ENCODE results near the gene F10.
"Not testable (repeated sequence)": the region's sequence is repeated elsewhere in the genome, so short reads cannot be mapped to it uniquely, and the experiment has no call there.

The F10 gene
- 0 to 0.06 (median 0) reads per million in 9 experiments for total RNA-seq

- Mint-ChIP-seq H3K27me3 (peaks cover 30 to 67% of the 10 kb centered on the region in 2 donors), H3K4me3 (no peak within 1 kb of the TSS), H3K4me1 (ENCODE audit: low read depth in 2 of 2) (peaks cover 0 to 1% of the 10 kb centered on the region in 2 donors), H3K9me3 (no peaks in the 10 kb centered on the region), H3K27ac (peak within 1 kb of the TSS in 1 of 2 donors; percentile 69), H3K36me3 (ENCODE audit: insufficient read depth) (peaks cover 4% of the 10 kb centered on the region)
- ATAC-seq (replicated peaks): no peak
- DNase-seq: no peak
Measured at GRCh38 chr13:113122550-113123225, at the start of gene F10. Gene F10, plus strand, starts transcription at chr13:113122799. Its CDS starts 57 bp downstream, at chr13:113122856.

GRCh38 chr13:113073942-113074341, 48.7 kb upstream of the F10 start:
- H3K36me3 Mint-ChIP-seq (ENCODE audit: insufficient read depth): peaks cover 5% of the 10 kb centered on the region
- H3K4me1 Mint-ChIP-seq (ENCODE audit: low read depth in 2 of 2): no peaks in the 10 kb centered on the region
- DNase-seq: no peak
- no peak overlapping the region for H3K4me3 Mint-ChIP-seq
- H3K27me3 Mint-ChIP-seq: no peaks in the 10 kb centered on the region
- ATAC-seq (replicated peaks): no peak
- H3K9me3 Mint-ChIP-seq: no peaks in the 10 kb centered on the region
- H3K27ac Mint-ChIP-seq: no peak overlapping the region

- ATAC-seq (replicated peaks) (no peak), DNase-seq (no peak)
- H3K4me1 Mint-ChIP-seq (ENCODE audit: low read depth in 2 of 2): no peaks in the 10 kb centered on the region
- H3K9me3 Mint-ChIP-seq: no peaks in the 10 kb centered on the region
- no peaks in the 10 kb centered on the region for H3K27me3 Mint-ChIP-seq
- no peak overlapping the region for H3K4me3 Mint-ChIP-seq
- peaks cover 5% of the 10 kb centered on the region for H3K36me3 Mint-ChIP-seq (ENCODE audit: insufficient read depth)
- no peak overlapping the region for H3K27ac Mint-ChIP-seq
Measured at GRCh38 chr13:113074401-113074800, 48.2 kb upstream of the F10 start.

GRCh38 chr13:113074876-113075275, 47.7 kb upstream of the F10 start:
- no peak for DNase-seq
- H3K27me3 Mint-ChIP-seq: no peaks in the 10 kb centered on the region
- ATAC-seq (replicated peaks): no peak
- H3K27ac Mint-ChIP-seq: no peak overlapping the region
- H3K4me3 Mint-ChIP-seq: no peak overlapping the region
- H3K9me3 Mint-ChIP-seq: no peaks in the 10 kb centered on the region
- peaks cover 5% of the 10 kb centered on the region for H3K36me3 Mint-ChIP-seq (ENCODE audit: insufficient read depth)
- no peaks in the 10 kb centered on the region for H3K4me1 Mint-ChIP-seq (ENCODE audit: low read depth in 2 of 2)

- Mint-ChIP-seq H3K9me3 (no peaks in the 10 kb centered on the region), H3K36me3 (ENCODE audit: insufficient read depth) (peaks cover 5% of the 10 kb centered on the region), H3K27me3 (no peaks in the 10 kb centered on the region), H3K27ac (no peak overlapping the region), H3K4me1 (ENCODE audit: low read depth in 2 of 2) (no peaks in the 10 kb centered on the region), H3K4me3 (no peak overlapping the region)
- ATAC-seq (replicated peaks) (no peak), DNase-seq (no peak)
Measured at GRCh38 chr13:113075711-113076110, 46.9 kb upstream of the F10 start.

GRCh38 chr13:113076681-113077401, 45.8 kb upstream of the F10 start:
- Mint-ChIP-seq H3K4me3 (no peak overlapping the region), H3K27me3 (no peaks in the 10 kb centered on the region), H3K4me1 (ENCODE audit: low read depth in 2 of 2) (no peaks in the 10 kb centered on the region), H3K36me3 (ENCODE audit: insufficient read depth) (peaks cover 5% of the 10 kb centered on the region), H3K27ac (no peak overlapping the region), H3K9me3 (no peaks in the 10 kb centered on the region)
- DNase-seq (no peak), ATAC-seq (replicated peaks) (no peak)

- no peak for DNase-seq
- ATAC-seq (replicated peaks): no peak
- Mint-ChIP-seq H3K27me3 (no peaks in the 10 kb centered on the region), H3K36me3 (ENCODE audit: insufficient read depth) (peaks cover 5% of the 10 kb centered on the region), H3K9me3 (no peaks in the 10 kb centered on the region), H3K4me1 (ENCODE audit: low read depth in 2 of 2) (no peaks in the 10 kb centered on the region), H3K4me3 (no peak overlapping the region), H3K27ac (no peak overlapping the region)
Measured at GRCh38 chr13:113077566-113077952, 45.0 kb upstream of the F10 start.

GRCh38 chr13:113077953-113078901, 44.4 kb upstream of the F10 start:
- H3K36me3 Mint-ChIP-seq (ENCODE audit: insufficient read depth): peaks cover 2% of the 10 kb centered on the region
- H3K4me3 Mint-ChIP-seq: no peak overlapping the region
- no peaks in the 10 kb centered on the region for H3K9me3 Mint-ChIP-seq
- no peaks in the 10 kb centered on the region for H3K4me1 Mint-ChIP-seq (ENCODE audit: low read depth in 2 of 2)
- H3K27me3 Mint-ChIP-seq: no peaks in the 10 kb centered on the region
- no peak overlapping the region for H3K27ac Mint-ChIP-seq
- ATAC-seq (replicated peaks) (no peak), DNase-seq (no peak)

- ATAC-seq (replicated peaks): no peak
Measured at GRCh38 chr13:113078902-113079780, 43.5 kb upstream of the F10 start.

GRCh38 chr13:113079781-113080080, 42.9 kb upstream of the F10 start:
- not testable (repeated sequence) for H3K4me1 Mint-ChIP-seq (ENCODE audit: low read depth in 2 of 2); H3K4me3 Mint-ChIP-seq; ATAC-seq (replicated peaks); DNase-seq; H3K27ac Mint-ChIP-seq; H3K36me3 Mint-ChIP-seq (ENCODE audit: insufficient read depth); H3K9me3 Mint-ChIP-seq; H3K27me3 Mint-ChIP-seq

More at GRCh38 chr13:113078902-113079780, 43.5 kb upstream of the F10 start:
- Mint-ChIP-seq H3K9me3 (no peaks in the 10 kb centered on the region), H3K36me3 (ENCODE audit: insufficient read depth) (peaks cover 2% of the 10 kb centered on the region), H3K4me3 (no peak overlapping the region), H3K4me1 (ENCODE audit: low read depth in 2 of 2) (no peaks in the 10 kb centered on the region), H3K27me3 (no peaks in the 10 kb centered on the region), H3K27ac (no peak overlapping the region)
- no peak for DNase-seq

- H3K4me1 Mint-ChIP-seq (ENCODE audit: low read depth in 2 of 2): no peaks in the 10 kb centered on the region
- no peaks in the 10 kb centered on the region for H3K9me3 Mint-ChIP-seq
- no peak overlapping the region for H3K4me3 Mint-ChIP-seq
- DNase-seq (no peak), ATAC-seq (replicated peaks) (no peak)
- H3K36me3 Mint-ChIP-seq (ENCODE audit: insufficient read depth): peaks cover under 1% of the 10 kb centered on the region
- no peak overlapping the region for H3K27ac Mint-ChIP-seq
- no peaks in the 10 kb centered on the region for H3K27me3 Mint-ChIP-seq
Measured at GRCh38 chr13:113080361-113080831, 42.2 kb upstream of the F10 start.

- no peak overlapping the region for H3K27ac Mint-ChIP-seq
Measured at GRCh38 chr13:113080901-113081521, 41.6 kb upstream of the F10 start.

More at GRCh38 chr13:113080901-113081521, 41.6 kb upstream of the F10 start:
- no peaks in the 10 kb centered on the region for H3K9me3 Mint-ChIP-seq
- ATAC-seq (replicated peaks) (no peak), DNase-seq (no peak)
- no peaks in the 10 kb centered on the region for H3K36me3 Mint-ChIP-seq (ENCODE audit: insufficient read depth)
- H3K27me3 Mint-ChIP-seq: no peaks in the 10 kb centered on the region
- H3K4me3 Mint-ChIP-seq: no peak overlapping the region
- no peaks in the 10 kb centered on the region for H3K4me1 Mint-ChIP-seq (ENCODE audit: low read depth in 2 of 2)

All from effector memory CD8-positive, alpha-beta T cell (primary cell).